T-helper 1 cell treated with Interleukin-12 subunit alpha and Interleukin-12 subunit beta and Interleukin-4 antibody, amounts not matched to agents 30 μg/mL and 1 μg/mL, for 36 hours (primary cell): Measurements from ENCODE around the gene MYO3B.
"Not testable (repeated sequence)": the region's sequence is repeated elsewhere in the genome, so short reads cannot be mapped to it uniquely, and the experiment has no call there.

Experiments
- H3K27ac Mint-ChIP-seq: one replicate; pipeline ENCODE4 v1.8.0; 2021; ENCODE audit warnings: mild to moderate bottlenecking, mixed read lengths
- H3K27me3 Mint-ChIP-seq: one replicate; pipeline ENCODE4 v1.8.0; 2021; ENCODE audit warnings: low read depth, mixed read lengths
- H3K36me3 Mint-ChIP-seq: one replicate; pipeline ENCODE4 v1.8.0; 2021; ENCODE audit warnings: low read depth, mixed read lengths
- H3K4me1 Mint-ChIP-seq: one replicate; pipeline ENCODE4 v1.8.0; 2021; ENCODE audit warnings: low read depth, mixed read lengths
- H3K4me3 Mint-ChIP-seq: one replicate; pipeline ENCODE4 v1.8.0; 2021; ENCODE audit warnings: mild to moderate bottlenecking, moderate library complexity, mixed read lengths
- H3K9me3 Mint-ChIP-seq: one replicate; pipeline ENCODE4 v1.8.0; 2021; ENCODE audit warnings: mixed read lengths

The MYO3B gene

DNA sequence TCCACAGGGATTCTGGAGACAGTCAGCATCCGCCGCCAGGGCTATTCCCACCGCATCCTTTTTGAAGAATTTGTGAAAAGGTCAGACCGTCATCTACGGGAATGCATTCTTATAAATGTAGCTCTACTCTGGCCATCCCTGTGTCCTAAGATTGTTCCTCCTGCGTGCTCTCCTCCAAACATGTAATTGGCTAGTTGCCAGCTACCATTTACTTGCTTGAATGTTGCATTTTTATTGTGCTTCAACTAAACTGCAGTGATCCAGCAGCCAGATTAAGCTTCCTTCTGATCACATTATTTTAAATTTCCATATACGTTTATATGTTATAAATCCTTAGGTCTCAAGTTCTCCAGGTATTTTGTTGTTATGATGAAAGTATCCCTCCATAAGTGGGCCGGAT lies 288.7 kb downstream of the MYO3B start:
- Mint-ChIP-seq H3K36me3 (no peaks in the 10 kb centered on the region), H3K4me1 (no peaks in the 10 kb centered on the region), H3K9me3 (no peaks in the 10 kb centered on the region), H3K27ac (no peak overlapping the region), H3K4me3 (no peak overlapping the region), H3K27me3 (no peaks in the 10 kb centered on the region)

- no peaks in the 10 kb centered on the region for H3K27me3 Mint-ChIP-seq
- H3K27ac Mint-ChIP-seq, result no peak overlapping the region
- no peaks in the 10 kb centered on the region for H3K36me3 Mint-ChIP-seq
- H3K4me3 Mint-ChIP-seq, result no peak overlapping the region
- no peaks in the 10 kb centered on the region for H3K4me1 Mint-ChIP-seq
- no peaks in the 10 kb centered on the region for H3K9me3 Mint-ChIP-seq
Observed at GRCh38 chr2:170467568-170468422, 289.8 kb downstream of the MYO3B start.

DNA sequence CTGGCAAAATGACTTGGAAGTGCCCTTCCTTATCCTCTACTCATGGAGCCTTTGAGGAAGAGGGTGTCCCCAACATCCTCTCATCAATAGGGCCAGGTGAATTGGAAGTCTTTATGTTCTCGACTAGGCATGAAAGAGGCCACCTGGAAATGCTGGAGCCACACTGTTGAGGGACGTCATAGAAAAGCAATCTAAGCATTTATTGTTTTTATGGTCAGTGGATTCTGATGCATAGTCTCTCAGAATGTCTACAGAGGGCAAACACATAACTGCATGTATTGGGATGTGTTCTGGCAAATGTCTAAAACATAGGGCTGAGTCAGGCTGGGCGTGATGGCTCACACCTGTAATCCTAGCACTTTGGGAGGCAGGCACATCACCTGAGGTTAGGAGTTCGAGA lies 290.6 kb downstream of the MYO3B start:
- Mint-ChIP-seq H3K9me3 (no peaks in the 10 kb centered on the region), H3K36me3 (no peaks in the 10 kb centered on the region), H3K27ac (no peak overlapping the region), H3K27me3 (no peaks in the 10 kb centered on the region), H3K4me1 (no peaks in the 10 kb centered on the region), H3K4me3 (no peak overlapping the region)

- H3K36me3 Mint-ChIP-seq, H3K9me3 Mint-ChIP-seq, H3K27me3 Mint-ChIP-seq, H3K4me3 Mint-ChIP-seq, H3K27ac Mint-ChIP-seq, H3K4me1 Mint-ChIP-seq: not testable (repeated sequence)
Observed at GRCh38 chr2:170472498-170472897, 294.6 kb downstream of the MYO3B start.

DNA sequence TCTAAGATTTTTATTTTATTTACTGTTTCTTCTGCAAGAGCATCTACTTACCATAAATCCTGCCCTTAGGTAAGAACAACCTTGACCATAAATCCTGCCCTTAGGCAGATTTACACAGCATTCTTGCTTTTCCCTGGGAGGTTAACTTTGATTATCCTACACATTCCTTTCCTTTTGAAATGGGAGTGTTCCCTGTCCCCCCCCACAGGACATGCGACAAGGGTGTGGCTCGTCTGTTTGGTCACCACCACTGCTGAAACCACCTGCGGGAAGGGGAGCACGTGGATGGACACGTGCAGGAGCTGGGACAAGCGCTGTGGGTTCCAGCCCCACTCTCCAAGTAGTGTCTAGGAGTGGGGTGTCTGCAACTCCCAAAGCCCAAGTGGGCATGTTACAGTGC lies 297.9 kb downstream of the MYO3B start:
- H3K36me3 Mint-ChIP-seq, result no peaks in the 10 kb centered on the region
- no peak overlapping the region for H3K27ac Mint-ChIP-seq
- H3K4me3 Mint-ChIP-seq, result no peak overlapping the region
- H3K27me3 Mint-ChIP-seq, result no peaks in the 10 kb centered on the region
- no peaks in the 10 kb centered on the region for H3K4me1 Mint-ChIP-seq
- no peaks in the 10 kb centered on the region for H3K9me3 Mint-ChIP-seq

DNA sequence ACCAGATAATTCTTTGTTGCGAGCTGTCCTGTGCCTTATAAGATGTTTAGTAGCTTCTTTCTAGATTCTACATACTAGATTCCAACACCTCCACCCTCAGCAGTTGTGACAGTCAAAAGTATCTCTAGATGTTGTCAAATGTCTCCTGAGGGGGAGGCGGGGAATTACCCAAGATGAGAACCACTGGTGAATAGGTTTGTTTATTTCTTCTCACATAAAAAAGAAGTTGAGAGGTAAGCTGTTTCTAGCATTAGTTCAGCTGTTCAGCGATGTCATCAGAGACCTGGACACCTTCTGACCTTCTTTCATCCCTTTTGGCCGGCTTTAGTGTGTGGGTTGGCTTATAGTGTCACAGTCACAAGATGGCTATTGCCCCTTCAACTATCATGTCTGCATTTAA lies 299.7 kb downstream of the MYO3B start:
- Mint-ChIP-seq H3K36me3 (no peaks in the 10 kb centered on the region), H3K27ac (no peak overlapping the region), H3K9me3 (no peaks in the 10 kb centered on the region)

GRCh38 chr2:170481201-170481600 lies 303.3 kb downstream of the MYO3B start:
- peaks cover 4% of the 10 kb centered on the region for H3K27me3 Mint-ChIP-seq
- H3K4me3 Mint-ChIP-seq, result no peak overlapping the region
- no peaks in the 10 kb centered on the region for H3K4me1 Mint-ChIP-seq
- H3K9me3 Mint-ChIP-seq, result no peaks in the 10 kb centered on the region
- H3K27ac Mint-ChIP-seq, result no peak overlapping the region
- H3K36me3 Mint-ChIP-seq, result no peaks in the 10 kb centered on the region

More for the DNA sequence above, 299.7 kb downstream of the MYO3B start:
- Mint-ChIP-seq H3K4me3 (no peak overlapping the region), H3K27me3 (peaks cover 4% of the 10 kb centered on the region), H3K4me1 (no peaks in the 10 kb centered on the region)

GRCh38 chr2:170484552-170484951 lies 306.6 kb downstream of the MYO3B start:
- Mint-ChIP-seq H3K9me3 (no peaks in the 10 kb centered on the region), H3K27ac (no peak overlapping the region), H3K27me3 (peaks cover 9% of the 10 kb centered on the region), H3K4me3 (no peak overlapping the region), H3K36me3 (no peaks in the 10 kb centered on the region), H3K4me1 (no peaks in the 10 kb centered on the region)

DNA sequence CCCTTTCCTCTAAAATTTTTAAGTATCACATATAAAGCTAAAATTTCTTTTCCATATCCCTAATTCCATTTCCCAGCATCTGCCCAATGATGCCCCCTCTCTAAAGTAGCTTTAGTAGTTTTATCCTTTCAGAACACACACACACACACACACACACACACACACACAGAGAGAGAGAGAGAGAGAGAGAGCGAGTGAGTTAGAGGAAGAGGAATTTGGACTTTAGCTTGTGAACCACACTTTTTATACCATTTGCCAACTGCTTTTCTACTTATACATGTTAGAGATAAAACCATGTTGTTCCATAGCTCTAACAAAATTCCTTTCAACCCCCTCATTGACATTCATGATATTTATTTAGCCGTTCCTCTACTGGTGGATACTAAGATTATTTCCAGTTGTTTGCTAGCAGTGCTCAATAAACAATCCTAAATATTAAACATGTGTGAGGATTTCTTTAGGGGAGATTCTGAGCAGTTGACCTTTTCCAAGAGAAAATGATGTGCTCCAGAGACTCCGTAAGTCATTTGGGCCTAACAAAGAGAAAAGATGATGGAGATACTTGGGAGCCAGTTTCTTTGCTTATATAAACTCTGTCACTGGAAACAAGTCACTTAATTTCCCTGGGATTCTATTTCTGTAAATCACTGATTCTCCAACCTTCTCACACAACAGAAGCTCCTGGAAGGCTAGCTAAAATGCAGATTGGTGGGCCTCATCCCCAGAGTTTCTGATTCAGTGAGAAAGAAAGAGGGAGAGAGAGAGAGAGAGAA lies 307.5 kb downstream of the MYO3B start:
- no peaks in the 10 kb centered on the region for H3K36me3 Mint-ChIP-seq
- H3K4me1 Mint-ChIP-seq, result no peaks in the 10 kb centered on the region
- H3K9me3 Mint-ChIP-seq, result no peaks in the 10 kb centered on the region
- H3K4me3 Mint-ChIP-seq, result no peak overlapping the region
- H3K27me3 Mint-ChIP-seq, result peaks cover 9% of the 10 kb centered on the region
- no peak overlapping the region for H3K27ac Mint-ChIP-seq

- Mint-ChIP-seq H3K27ac (no peak overlapping the region), H3K4me3 (no peak overlapping the region), H3K27me3 (peaks cover 9% of the 10 kb centered on the region), H3K36me3 (no peaks in the 10 kb centered on the region), H3K4me1 (no peaks in the 10 kb centered on the region), H3K9me3 (no peaks in the 10 kb centered on the region)
Observed at GRCh38 chr2:170486730-170487129, 308.8 kb downstream of the MYO3B start.

DNA sequence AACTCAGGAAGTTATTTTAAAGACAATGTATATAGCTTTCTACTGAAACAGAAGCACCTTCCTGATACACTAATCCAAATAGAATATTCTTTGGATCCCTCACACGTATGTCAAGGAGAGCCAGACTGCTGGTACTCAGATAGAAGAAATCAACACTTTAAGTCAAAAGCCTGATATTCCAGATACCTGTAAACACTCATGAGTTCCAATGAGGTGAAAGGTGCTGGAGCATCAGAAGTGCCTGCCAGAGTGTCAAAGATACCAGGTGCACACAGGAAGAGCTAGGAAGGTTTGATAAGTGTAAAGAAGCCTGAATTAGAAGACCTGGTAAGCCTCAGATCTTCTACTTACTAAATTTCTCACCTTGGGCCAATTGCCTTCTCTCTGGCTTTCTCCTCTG lies 310.9 kb downstream of the MYO3B start:
- no peak overlapping the region for H3K27ac Mint-ChIP-seq
- H3K36me3 Mint-ChIP-seq, result no peaks in the 10 kb centered on the region
- H3K9me3 Mint-ChIP-seq, result no peaks in the 10 kb centered on the region
- H3K4me1 Mint-ChIP-seq, result no peaks in the 10 kb centered on the region
- no peak overlapping the region for H3K4me3 Mint-ChIP-seq
- H3K27me3 Mint-ChIP-seq, result peaks cover 11% of the 10 kb centered on the region

GRCh38 chr2:170492010-170492409 lies 314.1 kb downstream of the MYO3B start:
- Mint-ChIP-seq H3K27ac (no peak overlapping the region), H3K4me1 (no peaks in the 10 kb centered on the region), H3K36me3 (no peaks in the 10 kb centered on the region), H3K27me3 (peaks cover 23% of the 10 kb centered on the region), H3K9me3 (no peaks in the 10 kb centered on the region), H3K4me3 (no peak overlapping the region)

GRCh38 chr2:170493426-170494097 lies 315.6 kb downstream of the MYO3B start:
- H3K9me3 Mint-ChIP-seq, result no peaks in the 10 kb centered on the region
- no peak overlapping the region for H3K27ac Mint-ChIP-seq
- peaks cover 24% of the 10 kb centered on the region for H3K27me3 Mint-ChIP-seq
- no peak overlapping the region for H3K4me3 Mint-ChIP-seq
- H3K36me3 Mint-ChIP-seq, result no peaks in the 10 kb centered on the region
- no peaks in the 10 kb centered on the region for H3K4me1 Mint-ChIP-seq

DNA sequence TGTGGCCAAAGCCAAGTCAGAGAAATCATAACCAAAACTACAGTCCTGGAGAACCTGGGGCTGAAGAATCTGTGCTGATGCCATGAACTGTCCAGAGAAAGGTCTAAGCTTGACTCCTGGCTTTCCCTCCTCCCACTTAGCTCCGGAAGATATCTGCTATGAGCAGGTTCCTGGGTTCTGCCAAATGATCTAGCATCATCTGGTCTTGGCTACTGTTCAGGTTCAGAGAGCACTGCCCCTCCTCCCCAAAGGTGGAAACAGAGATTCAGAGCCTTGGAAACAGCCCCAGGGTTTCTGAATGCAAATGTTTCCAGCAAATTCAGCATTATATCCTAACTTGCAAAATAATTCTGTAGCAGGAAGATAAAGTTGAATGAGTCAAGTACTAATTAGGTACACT lies 317.9 kb downstream of the MYO3B start:
- H3K27ac Mint-ChIP-seq, result no peak overlapping the region
- no peak overlapping the region for H3K4me3 Mint-ChIP-seq
- peaks cover 33% of the 10 kb centered on the region for H3K27me3 Mint-ChIP-seq
- no peaks in the 10 kb centered on the region for H3K4me1 Mint-ChIP-seq
- no peaks in the 10 kb centered on the region for H3K9me3 Mint-ChIP-seq
- H3K36me3 Mint-ChIP-seq, result no peaks in the 10 kb centered on the region

DNA sequence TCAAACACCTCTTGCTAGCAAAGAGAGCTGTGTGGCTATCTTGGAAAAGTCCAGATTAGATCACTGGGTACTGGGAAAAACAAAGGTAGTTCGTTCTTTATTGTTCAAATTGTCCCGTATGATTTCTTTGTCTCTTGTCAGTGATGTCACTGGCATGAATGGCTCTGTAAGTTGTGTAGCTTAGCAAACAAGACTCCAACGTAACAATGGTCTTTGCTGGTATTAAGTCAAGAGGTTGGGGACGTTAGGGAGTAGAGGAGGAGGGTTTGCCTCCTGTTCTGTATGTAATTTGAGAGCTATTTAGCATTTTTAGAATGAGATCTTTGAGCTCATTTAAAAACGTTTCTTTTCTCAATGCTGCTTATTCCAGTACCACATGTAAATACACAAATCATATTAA lies 320.7 kb downstream of the MYO3B start:
- no peaks in the 10 kb centered on the region for H3K9me3 Mint-ChIP-seq
- no peak overlapping the region for H3K27ac Mint-ChIP-seq
- H3K4me3 Mint-ChIP-seq, result no peak overlapping the region
- no peaks in the 10 kb centered on the region for H3K4me1 Mint-ChIP-seq
- H3K27me3 Mint-ChIP-seq, result peaks cover 30% of the 10 kb centered on the region
- no peaks in the 10 kb centered on the region for H3K36me3 Mint-ChIP-seq
